Stimulated activated CD4-positive, alpha-beta T cell treated with anti-CD3 and anti-CD28 coated beads, Interleukin-12 subunit alpha, Interleukin-12 subunit beta, amount 100 ng/mL, for 4 hours (primary cell): ENCODE data around the gene ACSBG1.

Experiments used
- DNase-seq: peaks from one replicate; pipeline ENCODE4 v3.0.0-alpha.2; 2020

ACSBG1 gene

GRCh38 chr15:78129077-78129750 lies 105.2 kb downstream of the ACSBG1 start:
- DNase-seq, result no peak

- no peak for DNase-seq
These were observed 106.5 kb downstream of the ACSBG1 start for GRCh38 chr15:78127882-78128281.

DNA sequence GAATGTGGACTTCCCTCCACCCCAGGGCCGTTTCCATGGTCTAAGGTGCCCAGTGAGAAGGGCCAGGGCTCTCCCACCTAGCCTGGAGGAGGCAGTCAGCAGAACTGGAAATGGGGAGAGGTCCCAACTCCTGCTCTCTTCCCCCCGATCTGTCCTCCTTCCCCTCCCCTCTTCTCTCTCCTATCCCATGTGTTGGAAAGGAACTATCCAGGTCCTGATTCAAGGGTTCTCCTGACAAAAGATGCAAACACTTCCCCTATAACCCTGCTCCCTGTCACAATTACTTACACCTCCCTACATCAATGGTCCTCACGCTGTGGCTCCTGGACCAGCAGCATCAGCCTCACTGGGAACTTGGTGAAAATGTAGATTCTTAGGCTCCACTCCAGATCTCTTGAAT lies 109.1 kb downstream of the ACSBG1 start:
- no peak for DNase-seq

GRCh38 chr15:78120523-78120922 lies 113.8 kb downstream of the ACSBG1 start:
- DNase-seq, result no peak
